Measurements from ENCODE around the gene GOLGA6L2. TPM values are rescaled to one million over a fixed set of nuclear protein-coding genes. Genes with fewer than 3 reads are reported as not detected.
"Not testable (repeated sequence)": the region's sequence is repeated elsewhere in the genome, so short reads cannot be mapped to it uniquely, and the experiment has no call there.

GOLGA6L2 gene
- total RNA-seq, 1 donor from 2014 or later: not detected

DNA sequence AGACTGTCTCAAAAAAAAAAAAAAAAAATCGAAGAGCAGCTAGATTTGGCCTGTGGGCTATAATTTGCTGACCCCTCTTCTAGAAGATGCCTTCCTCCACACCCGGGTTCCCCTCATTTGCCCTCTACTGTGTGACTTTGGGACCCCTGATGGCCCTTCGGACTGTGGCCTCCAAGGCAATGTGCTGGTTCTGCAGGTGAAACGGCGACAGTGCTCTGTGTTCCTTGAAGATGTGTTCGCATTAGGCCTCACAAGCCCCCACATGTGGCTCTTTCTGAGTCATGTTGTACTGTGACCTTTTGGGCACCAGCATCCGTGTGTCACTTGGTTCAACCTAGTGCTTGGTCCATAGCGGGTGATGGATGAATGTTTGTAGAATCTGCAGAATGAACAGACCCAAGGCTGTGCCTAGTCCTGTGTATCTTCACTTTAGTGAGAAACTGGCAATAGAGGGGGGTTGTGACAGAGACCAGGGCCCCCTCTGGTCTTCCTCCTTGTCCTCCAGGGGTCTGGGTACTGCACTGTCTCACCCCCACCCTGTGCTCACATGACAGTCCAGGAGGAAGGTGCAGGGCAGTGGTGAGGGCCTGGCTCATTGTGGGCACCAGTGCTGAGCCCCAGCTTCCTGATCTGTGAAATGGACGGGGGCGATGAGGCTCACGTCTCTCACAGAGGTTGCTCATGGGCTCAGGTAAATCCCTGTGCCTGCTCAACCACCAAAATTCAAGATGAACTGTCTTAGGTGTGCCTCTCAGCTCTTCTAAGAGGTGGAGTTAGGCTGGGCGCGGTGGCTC is 22.7 kb downstream of the GOLGA6L2 start:
- ATAC-seq: no peak

DNA sequence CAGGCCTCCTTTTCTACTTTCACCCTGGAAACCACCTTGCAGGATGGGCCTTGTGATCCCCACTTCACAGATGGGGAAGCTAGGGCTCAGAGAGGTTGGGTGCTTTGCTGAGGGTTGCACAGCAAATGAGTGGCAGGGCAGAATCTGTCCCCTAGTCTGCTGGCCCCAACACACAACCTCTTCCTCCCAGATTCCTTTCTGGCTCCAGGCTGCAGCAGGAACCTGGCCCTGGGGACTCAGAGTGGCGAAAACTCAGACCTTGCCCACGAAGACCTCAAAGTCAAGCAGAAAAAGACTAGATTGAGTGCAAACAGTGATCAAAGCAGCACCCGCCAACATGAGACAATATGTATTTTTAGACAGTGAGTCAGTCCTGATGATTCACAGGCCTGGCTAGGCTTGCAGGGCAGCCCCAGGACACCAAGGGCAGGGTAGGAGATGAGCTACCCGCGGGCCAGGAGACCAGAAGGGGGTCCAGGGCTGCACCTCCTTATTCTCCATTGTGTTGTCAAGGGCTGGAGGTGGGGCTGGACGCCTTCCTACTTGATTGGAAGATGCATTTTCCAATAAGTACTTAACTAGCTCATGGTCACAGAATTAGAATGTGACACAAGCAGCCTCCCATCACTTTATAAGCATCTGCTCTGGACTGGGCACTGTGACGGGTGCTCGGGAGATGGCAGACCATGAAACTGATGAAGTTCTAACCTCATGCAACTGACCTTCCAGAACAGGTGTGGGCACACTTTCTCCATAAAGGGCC is 23.9 kb downstream of the GOLGA6L2 start:
- peak; percentile 87 for ATAC-seq

DNA sequence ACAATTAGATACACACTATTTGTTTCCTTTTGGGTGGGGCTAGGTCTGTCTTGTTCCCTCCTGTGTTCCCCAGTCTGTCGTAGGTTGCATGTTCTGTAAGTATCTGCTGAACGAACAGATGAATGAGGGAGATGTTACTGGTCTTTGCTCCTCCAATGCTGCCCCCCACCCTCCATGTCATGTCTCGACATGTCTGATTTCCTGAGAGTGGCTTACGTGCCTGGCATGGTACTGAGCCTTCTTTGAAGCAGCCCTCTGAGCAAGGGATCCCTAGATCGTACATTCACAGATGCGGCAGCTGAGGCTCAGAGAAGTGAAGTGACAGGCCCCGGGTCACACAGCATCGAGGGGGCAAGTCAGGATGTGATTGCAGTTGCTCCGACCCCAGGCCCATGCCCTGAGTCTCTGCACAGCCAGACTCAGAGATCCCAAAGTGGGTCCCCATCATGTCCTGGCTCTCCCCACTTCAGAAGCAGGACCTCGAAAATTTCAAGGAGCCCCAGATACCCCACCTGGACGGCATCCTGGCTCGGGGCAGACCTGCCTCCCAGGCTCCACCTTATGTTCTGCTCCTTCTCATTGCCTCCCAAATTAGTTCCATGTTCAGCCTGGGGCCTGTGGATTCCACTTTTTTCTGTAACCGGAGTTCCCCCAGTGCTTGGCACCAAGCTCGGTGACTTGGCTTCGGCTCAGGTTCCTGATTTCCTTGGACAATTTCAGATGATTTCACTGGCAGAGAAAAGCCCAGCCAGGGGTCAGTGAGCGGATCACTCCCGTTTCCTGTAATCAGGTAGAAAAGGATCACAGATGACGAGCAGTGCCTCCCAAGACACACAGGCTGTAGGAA is 24.7 kb downstream of the GOLGA6L2 start:
- peak; percentile 22 for ATAC-seq

DNA sequence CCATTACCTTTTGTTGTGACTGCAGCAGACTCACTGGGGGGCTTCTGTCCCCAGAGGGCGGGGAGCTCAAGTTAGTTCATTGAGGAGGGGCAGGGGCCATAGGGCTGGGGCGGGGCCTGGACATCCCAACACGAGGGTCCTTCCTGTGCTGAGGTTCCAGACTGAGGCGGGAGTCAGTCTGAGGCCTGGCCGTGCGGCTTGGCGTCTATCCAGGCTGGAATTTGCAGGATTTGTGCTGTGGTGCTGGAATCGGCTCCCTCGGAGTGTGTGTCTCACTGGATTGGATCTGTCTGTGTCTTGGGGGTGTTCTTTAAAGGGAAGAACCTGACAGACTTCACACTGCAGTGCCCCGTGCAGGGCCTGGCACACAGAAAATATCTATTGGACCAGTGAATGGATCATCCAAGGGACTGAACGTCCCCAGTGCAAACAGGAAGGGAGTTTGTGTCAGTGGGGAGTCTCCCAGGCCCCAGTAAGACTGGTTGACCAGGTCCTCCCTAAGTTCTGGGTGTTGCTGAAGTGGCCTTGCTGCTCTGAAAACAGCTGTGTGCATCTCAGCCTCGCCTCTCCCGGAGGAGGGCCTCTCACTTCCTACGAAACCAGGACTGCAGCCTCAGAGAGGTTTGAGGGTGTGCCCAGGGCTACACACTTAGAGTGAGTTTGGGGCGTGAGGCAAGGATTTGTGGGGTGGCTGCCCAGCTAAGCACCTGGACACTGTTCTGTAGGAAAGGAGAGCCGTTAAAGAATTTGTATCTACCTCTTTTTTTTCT is 26.1 kb downstream of the GOLGA6L2 start:
- peak; percentile 86 for ATAC-seq

DNA sequence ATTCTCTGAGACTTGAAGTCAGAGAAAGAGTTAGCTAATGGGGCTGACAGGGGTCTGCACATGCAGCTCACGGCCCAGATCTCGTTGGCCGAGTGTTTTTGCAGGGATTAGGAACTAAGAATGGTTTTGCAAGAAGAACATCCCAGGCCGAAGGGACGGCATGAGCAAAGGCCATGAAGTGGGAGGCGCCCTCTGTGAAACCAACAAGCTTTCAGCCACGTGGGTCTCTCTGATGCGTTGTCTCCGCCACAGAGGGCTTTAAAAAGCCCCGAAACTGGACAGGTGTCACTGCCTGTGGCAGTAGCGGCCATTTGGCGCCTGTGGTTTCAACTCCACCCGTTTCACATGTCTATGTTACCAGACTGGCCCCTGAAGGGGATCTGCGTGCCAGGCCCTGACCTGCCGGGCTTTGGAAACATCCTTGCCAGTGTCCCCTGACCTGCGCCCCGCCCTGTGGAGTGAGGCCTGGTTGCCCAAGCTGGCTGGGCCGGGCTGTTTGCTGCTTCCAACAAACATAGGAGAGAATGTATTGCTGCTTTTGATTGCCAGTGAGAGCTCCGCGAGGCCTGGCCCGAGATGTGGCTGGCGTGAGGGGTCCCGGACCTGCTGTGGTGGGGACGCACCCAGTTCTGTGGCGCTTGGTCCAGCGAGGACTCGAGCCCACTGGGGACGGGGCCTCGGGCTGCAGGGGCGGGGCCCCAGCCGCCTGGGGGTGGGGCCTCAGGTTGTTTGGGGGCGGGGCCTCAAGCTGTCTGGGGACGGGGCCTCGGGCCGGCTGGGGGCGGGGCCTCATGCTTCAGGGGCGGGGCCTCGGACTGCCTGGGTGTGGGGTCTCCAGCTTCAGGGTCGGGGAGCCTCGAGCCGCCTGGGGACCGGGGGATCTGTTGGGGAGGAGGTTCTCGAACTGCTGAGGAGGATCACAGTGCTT is 30.4 kb downstream of the GOLGA6L2 start:
- peak; percentile 11 for ATAC-seq

DNA sequence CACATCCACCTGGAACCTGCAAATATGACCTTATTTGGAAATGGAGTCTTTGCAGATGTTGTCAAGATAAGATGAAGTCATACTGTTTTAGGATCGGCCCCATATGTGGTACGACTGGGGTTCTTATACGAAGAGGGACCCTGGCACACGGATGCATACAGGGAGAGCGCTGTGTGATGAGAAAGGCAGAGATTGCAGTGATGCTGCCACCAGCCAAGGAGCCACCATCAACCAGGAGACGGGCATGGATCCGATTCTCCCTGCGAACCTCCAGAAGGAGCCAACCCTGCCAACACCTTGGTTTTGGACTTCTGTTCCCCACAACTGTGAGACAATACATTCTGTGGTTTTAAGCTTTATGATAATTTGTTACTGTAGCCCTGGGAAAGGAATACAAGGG is 31.2 kb downstream of the GOLGA6L2 start:
- not testable (repeated sequence) for ATAC-seq

DNA sequence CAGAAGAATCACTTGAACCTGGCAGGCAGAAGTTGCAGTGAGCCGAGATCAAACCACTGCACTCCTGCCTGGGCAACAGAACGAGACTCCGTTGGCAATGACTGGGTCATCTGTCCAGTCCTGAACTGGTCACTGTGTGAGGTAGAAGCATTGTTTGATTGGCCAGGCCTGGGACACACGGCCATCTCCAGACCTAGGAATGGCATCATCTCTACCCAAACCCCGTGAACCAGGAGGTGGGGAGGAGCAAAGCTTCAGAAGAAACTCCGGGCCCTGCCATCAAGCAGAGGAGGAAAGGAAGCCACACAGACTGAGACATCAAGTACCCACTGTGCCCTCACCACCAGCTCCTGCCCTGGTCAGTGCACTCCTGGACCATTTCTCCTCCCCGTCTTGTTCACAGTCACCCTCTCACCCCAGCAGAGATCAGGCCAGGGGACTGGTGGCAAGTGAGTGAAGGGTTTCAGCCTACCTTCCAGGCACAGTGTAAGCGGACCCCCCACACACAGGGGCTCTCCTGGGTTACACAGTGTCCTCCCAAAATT is 31.6 kb downstream of the GOLGA6L2 start:
- no peak for ATAC-seq

DNA sequence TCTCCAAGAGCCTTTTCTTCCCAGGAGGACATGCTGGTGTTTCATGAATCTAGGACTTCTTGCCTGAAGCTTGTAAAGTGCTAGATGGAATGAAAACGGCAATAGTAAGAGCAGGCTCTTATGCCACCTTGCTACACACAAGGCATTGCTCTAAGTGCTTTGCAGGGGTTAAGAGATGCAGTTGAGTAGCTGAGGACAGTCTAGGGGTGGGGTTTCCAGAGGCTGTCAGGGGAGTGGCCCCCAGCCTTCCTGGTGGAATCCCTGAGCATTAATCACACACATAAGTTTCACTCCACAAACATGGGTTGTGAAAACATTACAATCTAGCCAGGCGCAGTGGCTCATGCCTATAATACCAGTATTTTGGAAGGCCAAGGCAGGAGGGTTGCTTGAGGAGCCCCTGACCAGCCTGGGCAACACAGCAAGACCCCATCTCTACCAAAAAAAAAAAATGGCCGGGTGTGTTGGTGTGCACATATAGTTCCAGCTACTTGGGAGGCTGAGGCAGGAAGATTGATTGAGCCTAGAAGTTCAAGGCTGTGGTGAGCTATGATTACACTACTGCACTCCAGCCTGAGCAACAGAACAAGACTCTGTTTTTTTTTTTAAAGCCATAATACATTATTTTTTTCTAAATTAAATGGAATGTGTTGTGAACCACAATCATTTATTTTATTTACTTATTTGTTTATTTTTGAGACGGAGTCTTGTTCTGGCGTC is 34.0 kb downstream of the GOLGA6L2 start:
- ATAC-seq: peak; percentile 71

DNA sequence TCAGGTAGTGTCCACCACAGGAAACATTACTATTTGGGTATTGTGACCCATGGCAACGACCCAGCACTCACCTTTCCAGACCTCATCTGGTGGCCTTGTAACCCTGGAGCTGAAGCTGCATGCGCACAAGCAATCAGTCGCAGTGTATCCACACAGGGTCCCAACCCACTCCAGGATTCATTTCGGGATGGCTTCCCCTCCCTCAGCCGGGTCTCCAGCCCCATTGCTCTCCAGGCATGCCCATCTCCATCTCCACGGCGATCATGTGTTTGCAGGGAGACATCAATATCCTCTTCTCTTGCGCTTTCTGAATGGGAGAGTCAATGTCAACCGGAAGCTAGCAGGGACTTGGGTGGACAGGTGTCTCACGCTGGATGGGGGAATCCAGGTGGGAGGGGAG is 35.2 kb downstream of the GOLGA6L2 start:
- ATAC-seq: no peak

DNA sequence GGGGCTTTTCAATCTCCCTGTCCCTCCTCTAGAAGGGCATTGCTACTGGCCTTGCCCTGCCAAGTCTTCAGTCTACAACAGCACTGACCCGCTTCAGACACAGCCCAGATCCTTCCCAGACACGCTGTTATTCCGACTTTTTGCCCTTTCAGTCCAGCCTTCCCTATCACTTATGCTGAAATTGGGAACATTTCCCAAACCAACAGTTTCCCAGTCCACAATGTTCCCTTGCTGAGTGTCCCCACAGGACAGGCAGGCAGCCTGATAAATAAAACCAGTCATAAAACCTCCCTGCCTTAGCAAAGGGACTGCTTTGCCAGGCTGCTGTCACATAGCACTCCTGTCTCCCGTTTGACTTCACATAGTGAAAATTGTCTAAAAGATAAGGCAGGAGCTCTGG is 43.5 kb downstream of the GOLGA6L2 start:
- ATAC-seq: no peak

DNA sequence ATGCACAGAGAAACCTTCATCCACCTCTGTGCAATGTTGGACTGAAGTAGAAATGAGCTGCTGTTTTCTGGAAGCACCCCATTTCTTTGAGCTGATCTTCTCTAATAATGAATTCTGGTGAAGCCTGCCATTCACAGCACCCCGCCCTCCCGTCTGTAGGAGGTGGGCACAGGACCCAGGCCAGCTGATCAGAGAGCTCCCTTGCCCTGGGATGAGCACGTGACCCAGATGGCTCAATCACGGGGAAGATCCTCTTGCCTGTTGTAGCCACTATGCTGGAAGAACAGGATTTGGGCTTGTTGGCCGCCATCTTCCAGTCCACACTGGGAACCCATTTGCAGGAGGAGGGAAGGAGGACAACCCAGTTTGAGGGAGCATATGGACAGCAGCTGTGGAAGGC is 44.5 kb downstream of the GOLGA6L2 start:
- ATAC-seq: no peak

DNA sequence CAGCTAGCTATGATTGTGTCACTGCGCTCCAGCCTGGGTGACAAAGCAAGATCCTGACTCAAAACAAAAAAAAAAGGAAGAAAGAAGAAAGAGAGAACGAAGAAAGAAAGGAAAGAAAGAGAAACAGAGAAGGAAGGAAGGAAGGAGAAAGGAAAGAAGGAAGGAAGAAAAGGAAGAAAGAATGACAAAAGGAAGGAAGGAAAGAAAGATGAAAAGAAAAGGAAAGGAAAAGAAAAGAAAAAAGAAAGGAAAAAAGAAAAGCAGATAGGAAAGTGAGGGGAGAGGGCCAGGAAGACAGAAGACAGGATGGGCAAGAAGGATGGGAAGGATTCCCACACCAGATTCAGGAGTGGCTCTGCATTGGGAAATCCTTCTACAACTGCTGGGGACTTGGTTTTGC is 44.9 kb downstream of the GOLGA6L2 start:
- ATAC-seq: no peak

DNA sequence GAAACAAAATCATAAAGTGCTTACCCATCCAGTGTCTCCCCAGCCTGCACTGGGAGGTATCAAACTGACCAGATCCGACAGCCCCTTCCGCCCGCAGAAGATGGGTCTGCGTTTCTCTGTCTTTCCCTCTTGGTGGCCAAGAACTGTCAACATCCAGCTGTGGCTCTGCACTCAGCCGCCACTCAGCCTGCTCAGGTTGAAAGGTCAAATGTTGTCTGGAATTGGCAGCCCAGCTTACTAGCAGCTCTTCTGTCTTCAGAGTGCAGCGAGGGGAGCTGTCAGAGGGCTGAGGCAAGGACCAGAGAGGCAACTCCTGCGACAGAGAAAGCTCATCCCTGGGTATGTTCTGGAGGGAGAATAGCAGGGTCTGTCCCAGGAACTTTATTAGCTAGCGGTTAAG is 45.4 kb downstream of the GOLGA6L2 start:
- no peak for ATAC-seq

DNA sequence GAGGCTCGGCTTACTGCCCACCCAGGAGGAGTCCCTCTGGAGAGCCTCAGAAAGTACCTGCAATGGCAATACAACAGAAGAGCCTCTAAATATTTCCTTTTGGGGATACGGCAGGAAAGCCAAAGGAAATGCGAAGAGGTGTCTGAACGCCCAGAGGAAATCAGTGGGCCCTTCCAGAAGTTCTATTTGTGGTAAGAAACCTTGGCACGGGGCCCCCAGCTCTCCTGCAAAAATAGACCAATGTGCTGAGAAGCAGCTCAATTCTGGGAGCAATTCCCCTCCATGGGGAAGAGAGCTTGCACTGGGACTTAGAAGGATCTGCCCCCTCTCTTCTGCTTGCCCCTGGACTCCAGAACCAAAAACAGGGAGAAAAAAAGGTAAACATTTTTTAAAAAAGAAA is 47.8 kb downstream of the GOLGA6L2 start:
- ATAC-seq: not testable (repeated sequence)

DNA sequence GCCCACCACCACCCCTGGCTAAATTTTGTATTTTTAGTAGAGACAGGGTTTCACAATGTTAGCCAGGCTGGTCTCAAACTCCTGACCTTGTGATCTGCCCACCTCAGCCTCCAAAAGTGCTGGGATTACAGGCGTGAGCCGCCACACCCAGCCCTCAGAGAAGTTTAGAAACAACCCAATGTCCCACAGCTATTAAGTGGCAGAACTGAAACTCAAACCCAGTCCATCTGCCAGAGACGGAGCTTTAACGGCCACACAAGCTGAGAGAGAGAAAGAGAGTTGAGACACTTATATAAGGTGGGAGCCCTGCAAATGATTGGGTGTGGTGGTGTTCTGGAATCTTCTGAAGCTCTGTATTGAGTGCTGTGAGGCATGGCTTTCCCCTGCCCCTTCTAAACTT is 48.7 kb downstream of the GOLGA6L2 start:
- ATAC-seq: not testable (repeated sequence)

DNA sequence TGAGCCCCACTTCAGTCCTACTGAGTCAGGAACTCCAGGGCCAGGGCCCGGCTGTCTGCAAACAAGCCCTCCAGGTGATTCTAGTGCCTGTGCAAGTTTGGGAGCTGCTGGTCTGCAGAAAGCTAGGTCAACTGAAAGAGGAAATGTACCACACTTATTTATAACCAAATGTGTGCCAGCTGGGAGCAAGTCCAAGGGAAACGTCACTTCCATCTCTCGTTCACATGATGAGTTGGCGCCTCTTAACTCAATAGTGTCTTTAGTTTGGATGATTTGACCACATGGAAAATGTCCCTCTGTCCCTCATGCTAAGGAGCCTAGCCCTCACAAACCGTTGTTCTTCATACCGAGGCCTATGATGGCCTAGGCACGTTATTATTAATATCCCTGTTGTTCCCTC is 49.3 kb downstream of the GOLGA6L2 start:
- no peak for ATAC-seq

DNA sequence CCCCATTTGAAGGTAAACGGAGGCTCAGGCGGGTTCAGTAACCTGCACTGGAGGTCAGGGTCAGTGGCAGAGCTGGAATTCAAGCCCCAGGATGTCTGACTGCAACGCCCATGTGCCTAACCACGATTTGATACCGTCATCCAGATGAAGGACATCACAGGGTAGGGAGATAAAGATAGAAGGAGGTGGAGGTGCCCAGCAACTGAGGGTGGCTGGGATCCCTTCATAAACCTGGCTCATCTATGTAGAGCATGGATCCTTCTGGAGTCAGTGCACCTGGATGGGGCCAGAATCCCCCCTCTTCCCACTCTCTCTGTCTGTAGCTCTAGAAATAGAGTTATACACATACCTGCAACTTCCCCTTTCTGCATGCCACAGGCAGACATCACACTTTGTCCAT is 51.2 kb downstream of the GOLGA6L2 start:
- ATAC-seq: no peak

DNA sequence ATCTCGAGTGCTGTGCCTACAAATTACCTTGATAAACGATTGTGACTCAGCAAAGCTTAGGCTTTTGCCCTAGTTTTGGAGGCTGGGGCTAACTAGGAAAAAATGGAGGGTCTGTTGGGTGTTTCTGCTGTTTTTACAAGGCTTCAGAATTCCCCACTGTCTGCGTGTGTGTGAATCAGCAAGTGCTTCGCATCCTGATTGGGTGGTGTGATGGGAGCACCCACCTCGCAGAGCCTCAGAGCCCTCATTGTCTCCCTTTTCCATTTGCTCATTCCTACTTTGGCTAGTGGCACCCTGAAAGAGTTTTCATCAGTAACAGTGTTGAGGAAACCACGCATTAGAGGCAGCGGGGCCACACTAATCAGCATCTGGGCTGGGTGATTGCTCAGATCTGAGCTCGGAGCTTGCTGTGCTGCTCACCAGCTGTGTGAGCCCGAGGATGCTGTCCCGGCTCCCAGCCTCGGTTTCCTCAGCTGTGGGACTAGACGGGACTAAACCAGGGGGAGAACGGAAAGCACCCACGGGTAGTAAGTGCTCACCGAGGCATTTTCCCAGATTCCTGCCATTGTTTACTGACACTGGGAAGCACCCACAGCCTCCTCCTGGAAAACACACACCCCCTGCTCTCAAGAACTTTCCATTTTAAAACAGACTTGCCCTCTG is 51.9 kb downstream of the GOLGA6L2 start:
- no peak for ATAC-seq
